SK-N-SH (cell line): ENCODE results near the gene DCST1. TPM values are rescaled to one million over a fixed set of nuclear protein-coding genes. Genes with fewer than 3 reads are reported as not detected.
"Not testable (repeated sequence)": the region's sequence is repeated elsewhere in the genome, so short reads cannot be mapped to it uniquely, and the experiment has no call there.

ENCODE experiments used
- CTCF ChIA-PET: fragments of 300-600, 350-600 bp; formaldehyde crosslinking; extraction: SDS; loops from one replicate; lab custom pipeline; 2021; lab: Yijun Ruan, JAX
- POLR2A ChIA-PET: fragments of 350-600 bp; sonication (Branson Sonifier 250); formaldehyde crosslinking; extraction: SDS; loops from one replicate; lab custom pipeline; 2020; ENCODE audit warnings: antibody characterized with exemption, inconsistent platforms; lab: Yijun Ruan, JAX
- DNase-seq: peaks from one replicate; pipeline ENCODE4 v3.0.0; 2012
- H2AFZ ChIP-seq: fragments of 200-600 bp; sonication (generic); 2 replicates; pipeline ENCODE4 v1.8.1; 2016; ENCODE audit warnings: antibody characterized with exemption, mild to moderate bottlenecking, low read depth
- H3F3A ChIP-seq: fragments of 200-600 bp; sonication (generic); replicated peaks from 2 replicates; pipeline ENCODE3; 2016; ENCODE audit warnings: antibody characterized with exemption, mild to moderate bottlenecking; ENCODE audit not compliant: insufficient read depth
- H3K27ac ChIP-seq, 2 experiments: fragments of 200-500 bp in 1 of 2; fragments of 200-600 bp in 1 of 2; sonication (Bioruptor generic) in 1 of 2; sonication (generic), shearing (Covaris generic) in 1 of 2; 2 replicates each; pipeline versions ENCODE4 v1.5.1 to v1.6.1; 2014 to 2016; ENCODE audit warnings: low read depth in 2 of 2, inconsistent platforms in 1 of 2, low read length in 1 of 2, mild to moderate bottlenecking in 1 of 2, mixed read lengths in 1 of 2
- H3K27me3 ChIP-seq: fragments of 200-600 bp; sonication (generic), shearing (Covaris generic); 2 replicates; pipeline ENCODE4 v1.6.1; 2016; ENCODE audit warnings: mixed run types; ENCODE audit not compliant: insufficient read depth
- H3K36me3 ChIP-seq, 2 experiments: fragments of 200-500 bp in 1 of 2; fragments of 200-600 bp in 1 of 2; sonication (Bioruptor generic) in 1 of 2; sonication (generic) in 1 of 2; replicated peaks in 1 of 2; 2 replicates each; pipeline versions ENCODE3 to v1.5.1; 2014 to 2016; ENCODE audit warnings: low read length in 1 of 2, mild to moderate bottlenecking in 1 of 2; ENCODE audit not compliant: insufficient read depth in 2 of 2, control insufficient read depth in 1 of 2
- H3K4me1 ChIP-seq, 2 experiments: fragments of 200-500 bp in 1 of 2; fragments of 200-600 bp in 1 of 2; sonication (Bioruptor generic) in 1 of 2; sonication (generic), shearing (Covaris generic) in 1 of 2; 2 replicates each; pipeline versions ENCODE4 v1.5.1 to v1.6.1; 2014 to 2016; ENCODE audit warnings: low read depth in 1 of 2, low read length in 1 of 2, mixed run types in 1 of 2; ENCODE audit not compliant: insufficient read depth in 2 of 2, control insufficient read depth in 1 of 2
- H3K4me2 ChIP-seq: fragments of 200-600 bp; sonication (generic), shearing (Covaris generic); 2 replicates; pipeline ENCODE4 v1.6.1; 2017; ENCODE audit warnings: mixed run types
- H3K4me3 ChIP-seq, 2 experiments: fragments of 200-500 bp in 1 of 2; fragments of 200-600 bp in 1 of 2; sonication (Bioruptor generic) in 1 of 2; sonication (generic), shearing (Covaris generic) in 1 of 2; 2 replicates each; pipeline versions ENCODE4 v1.5.1 to v1.8.1; 2014 to 2016; ENCODE audit warnings: low read depth in 2 of 2, inconsistent platforms in 1 of 2, low read length in 1 of 2, mild to moderate bottlenecking in 1 of 2, mixed read lengths in 1 of 2, moderate library complexity in 1 of 2
- H3K79me2 ChIP-seq: fragments of 200-600 bp; sonication (generic); 2 replicates; pipeline ENCODE4 v1.8.1; 2017; ENCODE audit warnings: mild to moderate bottlenecking; ENCODE audit not compliant: insufficient read depth
- H3K9ac ChIP-seq: fragments of 200-600 bp; sonication (generic); 2 replicates; pipeline ENCODE4 v1.6.1; 2017; ENCODE audit warnings: mixed run types
- H3K9me2 ChIP-seq: fragments of 200-600 bp; sonication (generic); 2 replicates; pipeline ENCODE4 v1.6.1; 2017; ENCODE audit warnings: mixed run types
- H3K9me3 ChIP-seq: fragments of 200-600 bp; sonication (generic); 2 replicates; pipeline ENCODE4 v1.6.1; 2017; ENCODE audit warnings: mixed run types, mild to moderate bottlenecking, moderate library complexity
- H4K20me1 ChIP-seq: fragments of 200-600 bp; sonication (generic); 2 replicates; pipeline ENCODE4 v1.6.1; 2017; ENCODE audit warnings: mild to moderate bottlenecking, mixed run types; ENCODE audit not compliant: insufficient read depth
- ELF1 ChIP-seq: IDR thresholded peaks from 2 replicates; pipeline ENCODE4 v1.4.0; 2012
- EP300 ChIP-seq, 2 experiments: IDR thresholded peaks; 2 replicates each; pipeline versions ENCODE4 v1.4.0 to v1.6.1; 2012; ENCODE audit warnings: borderline replicate concordance in 1 of 2, low read depth in 1 of 2, low read length in 1 of 2
- FOSL2 ChIP-seq: IDR thresholded peaks from 2 replicates; pipeline ENCODE4 v1.4.0; 2012; ENCODE audit warnings: low read depth, mild to moderate bottlenecking, moderate library complexity, borderline replicate concordance
- NRF1 ChIP-seq: IDR thresholded peaks from 2 replicates; pipeline ENCODE4 v1.6.1; 2012; ENCODE audit warnings: low read depth, mild to moderate bottlenecking, low read length
- RCOR1 ChIP-seq: fragments of 150-350 bp; IDR thresholded peaks from 2 replicates; pipeline ENCODE4 v1.6.1; 2017; ENCODE audit warnings: antibody characterized with exemption, low read length
- SIN3A ChIP-seq: IDR thresholded peaks from 2 replicates; pipeline ENCODE4 v1.6.1; 2012; ENCODE audit warnings: low read depth, mild to moderate bottlenecking, low read length, moderate library complexity, borderline replicate concordance
- TEAD4 ChIP-seq: IDR thresholded peaks from 2 replicates; pipeline ENCODE4 v1.4.0; 2012; ENCODE audit warnings: mild to moderate bottlenecking, borderline replicate concordance; ENCODE audit not compliant: insufficient read depth
- YY1 ChIP-seq: IDR thresholded peaks from 2 replicates; pipeline ENCODE4 v1.4.0; 2012; ENCODE audit warnings: low read depth, mild to moderate bottlenecking
- ZBTB33 ChIP-seq: IDR thresholded peaks from 2 replicates; pipeline ENCODE4 v1.4.0; 2012; ENCODE audit warnings: low read depth, borderline replicate concordance
- WGBS: methylation state at CpG from one replicate; pipeline ENCODE4 v1.1.6; 2017; ENCODE audit warnings: low lambda C conversion rate; 5-methylcytosine and 5-hydroxymethylcytosine counted together
- polyA plus RNA-seq, 3 experiments: library from polyadenylated mRNA; depleted of rRNA; stranded (reverse); fragments of >200 nt; gene quantifications; 2 replicates each; pipeline ENCODE4 v1.2.3, GENCODE V29; 2012
- TF ChIP-seq, protein P1 (sequence below): fragments of 150-350 bp; IDR thresholded peaks from 2 replicates; pipeline ENCODE4 v1.6.1; 2017; ENCODE audit warnings: antibody characterized with exemption, low read length, low read depth, borderline replicate concordance
- TF ChIP-seq, protein P2 (sequence below): fragments of 200-600 bp; sonication (generic); IDR thresholded peaks from 2 replicates; pipeline ENCODE4 v1.6.1; 2017; ENCODE audit warnings: antibody characterized with exemption, mild to moderate bottlenecking, moderate library complexity
- TF ChIP-seq, protein P3 (sequence below): IDR thresholded peaks from 2 replicates; pipeline ENCODE4 v1.4.0; 2012; ENCODE audit warnings: low read depth, borderline replicate concordance
- TF ChIP-seq, protein P4 (sequence below): fragments of 150-350 bp; IDR thresholded peaks from 2 replicates; pipeline ENCODE4 v1.6.1; 2016; ENCODE audit warnings: mild to moderate bottlenecking, low read depth, low read length

DCST1 gene
- not detected in 2 replicates for polyA plus RNA-seq (2012; rRNA removed)
- polyA plus RNA-seq (2012; cell fraction: cytosol; rRNA removed): not detected in 2 replicates
- 0.06 and 0.16 TPM in 2 replicates for polyA plus RNA-seq (2012; cell fraction: nucleus; rRNA removed)

- H3K9me3 ChIP-seq: no peaks in the 10 kb centered on the region
- POLR2A ChIA-PET: no interaction called here
- H3K4me1 ChIP-seq: no peaks in the 10 kb centered on the region
- no peaks in the 10 kb centered on the region for H4K20me1 ChIP-seq
- no peak within 1 kb of the TSS for H3K9ac ChIP-seq
- no peak within 1 kb of the TSS for H3K27ac ChIP-seq
- H3K9me2 ChIP-seq: no peaks in the 10 kb centered on the region
- 83% methylated on average over 8 of the region's 9 CpGs for WGBS
- H3K27me3 ChIP-seq: no peaks in the 10 kb centered on the region
- TF ChIP-seq ZBTB33: no peak
- no peak within 1 kb of the TSS for H3K4me2 ChIP-seq
- no peak within 1 kb of the TSS for H3K4me3 ChIP-seq
- H2AFZ ChIP-seq: no peak within 1 kb of the TSS
- no peak for DNase-seq
- CTCF ChIA-PET: interaction anchor here (1.0 to 26.0 kb wide), 6 partner anchors 11 to 58 kb away, joined by 3 to 573 read pairs (median 10); partner anchors contain the start of genes EFNA3 and EFNA4
- H3K36me3 ChIP-seq: no peaks in the 10 kb centered on the region
- H3K79me2 ChIP-seq: no peaks in the 10 kb centered on the region
- H3F3A ChIP-seq: no peaks in the 10 kb centered on the region
Observed at GRCh38 chr1:155033524-155033923, at the start of gene DCST1, which contains the start of gene DCST2. Gene DCST1 (plus strand): TSS chr1:155033824. CDS start chr1:155034037, 213 bp downstream. Gene DCST2 (minus strand): TSS chr1:155033781. CDS start chr1:155033701, 80 bp downstream.

GRCh38 chr1:154986736-154987135 lies 46.9 kb upstream of the DCST1 start:
- WGBS: 89% methylated on average over 4 of the region's 4 CpGs
- peaks cover 59% of the 10 kb centered on the region for H3K79me2 ChIP-seq
- H3K4me3 ChIP-seq, H3F3A ChIP-seq, POLR2A ChIA-PET, H4K20me1 ChIP-seq, H3K4me2 ChIP-seq, H3K27me3 ChIP-seq, H2AFZ ChIP-seq, H3K27ac ChIP-seq, H3K9me2 ChIP-seq, H3K9me3 ChIP-seq, DNase-seq, H3K9ac ChIP-seq: not testable (repeated sequence)
- peaks cover 4 to 26% of the 10 kb centered on the region in 2 experiments; a peak in 3 of 4 replicates for H3K4me1 ChIP-seq
- H3K36me3 ChIP-seq: peaks cover 24 to 33% of the 10 kb centered on the region in 2 experiments
- CTCF ChIA-PET: interaction anchor here (1.2 to 37.5 kb wide), 2 partner anchors 12 to 30 kb away, joined by 3 to 640 read pairs; partner anchors contain the start of genes LENEP and ZBTB7B

DNA sequence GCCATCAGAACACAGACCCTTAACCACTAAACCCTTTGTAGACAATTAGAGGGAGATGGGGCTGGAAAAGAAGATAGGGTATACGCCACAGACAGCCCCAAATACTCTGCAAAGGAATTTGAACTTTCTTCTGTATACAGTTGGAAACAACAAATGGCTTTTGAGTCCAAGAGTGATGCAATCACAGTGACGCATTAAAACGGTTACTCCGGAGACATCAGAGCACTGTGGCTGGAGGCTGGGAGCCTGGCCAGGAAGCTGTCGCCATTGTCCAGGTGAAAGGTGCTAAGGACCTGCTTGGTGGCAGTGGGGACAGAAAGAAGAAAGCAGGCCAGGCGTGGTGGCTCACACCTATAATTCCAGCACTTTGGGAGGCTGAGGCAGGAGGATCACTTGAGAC lies 46.3 kb upstream of the DCST1 start:
- Histone ChIP-seq H3K36me3 (peaks cover 24 to 33% of the 10 kb centered on the region in 2 experiments), H3K27me3 (no peaks in the 10 kb centered on the region), H3K9me3 (no peaks in the 10 kb centered on the region), H3K27ac (no peak overlapping the region), H3K4me1 (peaks cover 2 to 26% of the 10 kb centered on the region in 2 experiments; a peak in 3 of 4 replicates), H3K79me2 (peaks cover 57% of the 10 kb centered on the region), H3K4me2 (no peak overlapping the region), H3F3A (peaks cover 5% of the 10 kb centered on the region), H3K4me3 (no peak overlapping the region), H4K20me1 (no peaks in the 10 kb centered on the region), H3K9me2 (no peaks in the 10 kb centered on the region), H3K9ac (no peak overlapping the region), H2AFZ (no peak overlapping the region)
- ChIA-PET CTCF (interaction anchor here (1.1 to 37.5 kb wide), 6 partner anchors 11 to 93 kb away, joined by 3 to 640 read pairs (median 8); partner anchors contain the start of genes LENEP, PYGO2 and ZBTB7B), POLR2A (interaction anchor here (1.2 kb wide), 1 partner anchor 32 kb away, joined by 3 read pairs; no protein-coding TSS in a partner anchor)
- TF ChIP-seq, protein P1, sequence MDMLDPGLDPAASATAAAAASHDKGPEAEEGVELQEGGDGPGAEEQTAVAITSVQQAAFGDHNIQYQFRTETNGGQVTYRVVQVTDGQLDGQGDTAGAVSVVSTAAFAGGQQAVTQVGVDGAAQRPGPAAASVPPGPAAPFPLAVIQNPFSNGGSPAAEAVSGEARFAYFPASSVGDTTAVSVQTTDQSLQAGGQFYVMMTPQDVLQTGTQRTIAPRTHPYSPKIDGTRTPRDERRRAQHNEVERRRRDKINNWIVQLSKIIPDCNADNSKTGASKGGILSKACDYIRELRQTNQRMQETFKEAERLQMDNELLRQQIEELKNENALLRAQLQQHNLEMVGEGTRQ: no peak
- TF ChIP-seq, protein P2, sequence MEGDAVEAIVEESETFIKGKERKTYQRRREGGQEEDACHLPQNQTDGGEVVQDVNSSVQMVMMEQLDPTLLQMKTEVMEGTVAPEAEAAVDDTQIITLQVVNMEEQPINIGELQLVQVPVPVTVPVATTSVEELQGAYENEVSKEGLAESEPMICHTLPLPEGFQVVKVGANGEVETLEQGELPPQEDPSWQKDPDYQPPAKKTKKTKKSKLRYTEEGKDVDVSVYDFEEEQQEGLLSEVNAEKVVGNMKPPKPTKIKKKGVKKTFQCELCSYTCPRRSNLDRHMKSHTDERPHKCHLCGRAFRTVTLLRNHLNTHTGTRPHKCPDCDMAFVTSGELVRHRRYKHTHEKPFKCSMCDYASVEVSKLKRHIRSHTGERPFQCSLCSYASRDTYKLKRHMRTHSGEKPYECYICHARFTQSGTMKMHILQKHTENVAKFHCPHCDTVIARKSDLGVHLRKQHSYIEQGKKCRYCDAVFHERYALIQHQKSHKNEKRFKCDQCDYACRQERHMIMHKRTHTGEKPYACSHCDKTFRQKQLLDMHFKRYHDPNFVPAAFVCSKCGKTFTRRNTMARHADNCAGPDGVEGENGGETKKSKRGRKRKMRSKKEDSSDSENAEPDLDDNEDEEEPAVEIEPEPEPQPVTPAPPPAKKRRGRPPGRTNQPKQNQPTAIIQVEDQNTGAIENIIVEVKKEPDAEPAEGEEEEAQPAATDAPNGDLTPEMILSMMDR: no peak
- TF ChIP-seq ELF1 (no peak), SIN3A (no peak), RCOR1 (no peak), FOSL2 (no peak), NRF1 (no peak), EP300 (IDR thresholded peaks at IDR 0.05; ENCODE audit: borderline replicate concordance in 1 of 2, low read depth in 1 of 2, low read length in 1 of 2) (no peak), TEAD4 (no peak), YY1 (no peak)
- TF ChIP-seq, protein P3, sequence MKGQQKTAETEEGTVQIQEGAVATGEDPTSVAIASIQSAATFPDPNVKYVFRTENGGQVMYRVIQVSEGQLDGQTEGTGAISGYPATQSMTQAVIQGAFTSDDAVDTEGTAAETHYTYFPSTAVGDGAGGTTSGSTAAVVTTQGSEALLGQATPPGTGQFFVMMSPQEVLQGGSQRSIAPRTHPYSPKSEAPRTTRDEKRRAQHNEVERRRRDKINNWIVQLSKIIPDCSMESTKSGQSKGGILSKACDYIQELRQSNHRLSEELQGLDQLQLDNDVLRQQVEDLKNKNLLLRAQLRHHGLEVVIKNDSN: no peak
- TF ChIP-seq, protein P4, sequence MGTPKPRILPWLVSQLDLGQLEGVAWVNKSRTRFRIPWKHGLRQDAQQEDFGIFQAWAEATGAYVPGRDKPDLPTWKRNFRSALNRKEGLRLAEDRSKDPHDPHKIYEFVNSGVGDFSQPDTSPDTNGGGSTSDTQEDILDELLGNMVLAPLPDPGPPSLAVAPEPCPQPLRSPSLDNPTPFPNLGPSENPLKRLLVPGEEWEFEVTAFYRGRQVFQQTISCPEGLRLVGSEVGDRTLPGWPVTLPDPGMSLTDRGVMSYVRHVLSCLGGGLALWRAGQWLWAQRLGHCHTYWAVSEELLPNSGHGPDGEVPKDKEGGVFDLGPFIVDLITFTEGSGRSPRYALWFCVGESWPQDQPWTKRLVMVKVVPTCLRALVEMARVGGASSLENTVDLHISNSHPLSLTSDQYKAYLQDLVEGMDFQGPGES: no peak
- no peak for DNase-seq
- 91% methylated on average over 6 of the region's 6 CpGs for WGBS
